ENCODE data around the gene RUVBL1.

Gene RUVBL1

DNA sequence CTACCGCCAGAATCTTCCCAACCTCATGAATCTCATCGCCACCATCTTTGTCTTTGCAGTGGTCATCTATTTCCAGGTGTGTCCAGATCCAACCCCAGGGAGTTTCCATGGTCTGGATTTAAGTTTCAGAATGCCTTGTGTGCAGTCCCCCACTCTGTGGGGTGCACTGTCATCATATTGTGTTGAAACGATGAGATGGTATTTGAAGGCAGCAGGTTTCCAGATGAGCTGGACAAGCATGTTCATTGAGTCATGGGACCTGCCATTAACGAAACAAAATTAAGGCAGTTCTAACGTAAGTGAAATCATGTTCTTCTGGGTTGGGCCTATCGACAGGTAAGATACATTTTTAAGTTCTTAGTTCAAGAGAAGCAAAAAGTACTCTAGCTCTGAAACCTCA, 58.6 kb downstream of the RUVBL1 start:
- no peak for DNase-seq

DNA sequence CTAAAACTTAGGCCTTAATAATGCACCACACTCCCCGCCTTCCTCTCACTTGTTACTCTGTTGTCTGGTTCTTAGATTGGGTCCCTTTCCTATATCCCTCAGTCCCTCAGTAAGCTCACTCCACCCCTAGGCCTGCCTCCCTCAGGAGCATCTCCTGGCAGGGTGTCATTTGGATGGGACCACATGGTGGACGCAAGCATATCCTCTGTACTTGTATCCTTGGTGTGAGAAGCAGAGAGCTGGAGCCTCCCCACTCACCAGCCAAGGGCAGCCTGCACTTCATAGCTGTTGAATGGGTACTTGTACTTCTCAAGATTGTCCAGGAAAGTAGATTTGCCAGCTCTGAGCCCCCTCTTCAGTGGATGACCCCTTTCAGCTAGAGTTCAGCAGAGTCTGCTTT, 59.7 kb downstream of the RUVBL1 start:
- DNase-seq: no peak

DNA sequence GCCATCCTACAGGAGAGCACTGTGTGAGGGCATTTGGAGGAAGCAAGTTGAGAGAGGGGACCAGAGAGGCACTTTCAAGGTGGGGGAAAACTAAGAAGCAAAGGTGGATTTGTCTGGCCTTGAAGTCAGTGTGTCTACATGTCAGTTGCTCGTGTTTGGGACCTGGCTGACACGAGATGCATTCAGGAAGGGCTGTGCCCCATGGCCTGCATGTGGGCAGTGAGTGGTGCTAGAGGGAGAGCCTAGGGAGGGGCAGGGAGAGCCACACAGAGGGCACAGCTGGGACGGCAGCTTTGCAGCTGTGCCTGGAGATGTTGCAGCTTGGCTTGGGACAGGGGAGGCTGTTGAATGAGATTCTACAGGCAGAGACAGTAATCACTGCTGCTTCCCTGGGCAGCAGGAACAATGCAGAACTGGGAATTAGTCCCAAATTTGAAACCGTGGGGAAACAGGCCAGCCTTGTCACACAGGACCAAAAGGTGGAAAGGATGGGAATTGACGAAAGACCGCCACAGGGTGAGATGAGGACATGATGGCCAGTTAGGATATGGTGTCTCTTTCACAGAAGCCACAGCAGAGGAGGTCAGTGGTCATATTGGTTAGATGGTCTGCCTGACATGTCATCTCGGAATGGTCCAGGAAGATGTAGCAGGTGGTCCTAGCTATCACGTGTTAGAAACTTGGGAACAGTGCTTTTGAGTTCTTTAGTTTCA, 61.4 kb downstream of the RUVBL1 start:
- no peak for DNase-seq

DNA sequence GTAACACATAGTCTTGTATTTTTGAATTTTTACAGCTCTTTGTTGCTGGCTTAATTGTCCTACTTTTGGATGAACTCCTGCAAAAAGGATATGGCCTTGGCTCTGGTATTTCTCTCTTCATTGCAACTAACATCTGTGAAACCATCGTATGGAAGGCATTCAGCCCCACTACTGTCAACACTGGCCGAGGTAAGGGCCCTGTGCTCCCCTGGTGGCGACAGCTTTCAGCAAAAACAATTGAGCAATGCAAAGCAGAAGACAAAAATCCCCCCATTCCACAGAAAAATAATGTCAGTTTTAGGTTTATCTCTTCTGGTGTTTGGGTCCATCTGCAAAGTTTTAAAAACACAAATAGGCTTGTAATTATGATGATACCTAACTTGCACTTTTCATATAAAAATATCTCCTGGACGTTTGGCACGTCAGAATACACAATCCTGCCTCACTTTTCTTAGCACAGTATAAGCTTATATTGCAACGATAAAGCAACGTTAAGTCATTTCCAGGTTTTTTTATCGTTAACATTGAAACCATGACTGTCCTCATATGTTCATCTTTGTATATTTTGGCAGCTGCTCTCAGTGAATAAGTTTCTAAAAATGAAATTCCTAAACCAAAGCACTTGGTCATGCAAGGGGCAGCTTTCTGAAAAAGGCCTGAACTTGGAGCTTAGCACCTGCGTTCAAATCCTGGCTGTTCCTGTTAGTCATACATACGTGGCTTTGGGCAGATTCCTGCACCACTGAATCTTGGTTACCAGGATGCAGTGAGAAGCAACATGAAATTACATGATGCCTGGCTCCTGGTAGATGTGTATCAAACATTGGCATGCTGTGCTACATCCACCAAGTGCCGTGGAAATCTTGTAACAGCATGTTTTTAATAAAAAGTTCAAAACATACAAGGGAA, 62.9 kb downstream of the RUVBL1 start:
- DNase-seq: no peak

DNA sequence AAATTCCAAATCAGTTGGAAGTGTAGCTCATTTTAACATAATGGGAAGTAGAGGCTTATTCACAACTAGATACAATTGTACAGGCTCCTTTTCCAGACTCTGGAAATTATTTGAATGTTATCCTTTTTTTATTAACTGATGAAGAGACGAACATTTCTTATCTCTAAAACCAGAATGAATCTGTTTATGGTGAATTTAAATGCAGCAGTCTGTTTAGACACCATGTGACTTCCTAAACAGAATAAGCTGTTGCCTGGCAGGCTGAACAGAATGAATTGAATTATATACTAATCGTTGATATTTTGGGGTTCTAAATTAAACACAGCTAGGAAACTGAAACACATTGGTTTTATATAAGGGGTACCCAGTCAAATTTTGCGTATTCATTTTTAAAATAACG, 67.4 kb downstream of the RUVBL1 start:
- DNase-seq: no peak

DNA sequence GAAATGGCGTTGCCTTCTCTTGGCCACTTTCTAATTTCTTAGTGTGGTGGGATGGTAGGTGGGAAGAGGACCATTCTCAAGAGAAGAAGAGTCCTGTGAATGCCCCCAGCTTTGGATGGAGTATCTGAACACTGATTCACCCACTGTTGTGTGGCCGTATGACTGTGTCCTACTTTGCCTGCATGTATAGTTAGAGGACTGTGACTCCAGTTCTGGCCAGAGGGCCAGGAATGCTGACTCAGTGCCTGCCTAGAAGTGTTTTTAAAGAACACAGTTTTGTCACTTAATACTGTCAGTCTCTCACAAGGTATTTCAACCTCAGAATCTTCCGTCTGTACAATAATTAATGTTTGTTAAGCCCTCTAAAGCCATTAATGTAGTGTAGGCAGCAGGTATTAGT, 69.2 kb downstream of the RUVBL1 start:
- DNase-seq: no peak

DNA sequence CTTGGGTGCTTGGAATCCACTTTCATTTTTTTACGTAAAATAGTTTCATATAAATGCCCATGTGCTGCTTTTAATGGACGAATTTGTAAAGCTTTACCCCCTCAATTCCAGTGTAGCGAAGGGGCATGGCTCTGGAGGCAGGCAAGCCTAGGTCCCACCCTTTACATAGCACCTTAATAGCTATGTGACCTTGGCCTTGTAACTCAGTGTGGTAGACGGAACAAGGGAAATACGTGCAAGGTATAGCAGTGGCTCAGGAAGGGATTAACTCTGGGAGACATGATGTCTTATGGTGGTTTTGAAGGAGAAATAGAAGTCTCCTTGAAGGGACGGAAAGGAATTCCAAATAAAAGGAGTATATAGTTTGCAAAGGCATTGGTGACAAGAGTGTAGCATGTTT, 70.0 kb downstream of the RUVBL1 start:
- DNase-seq: no peak

DNA sequence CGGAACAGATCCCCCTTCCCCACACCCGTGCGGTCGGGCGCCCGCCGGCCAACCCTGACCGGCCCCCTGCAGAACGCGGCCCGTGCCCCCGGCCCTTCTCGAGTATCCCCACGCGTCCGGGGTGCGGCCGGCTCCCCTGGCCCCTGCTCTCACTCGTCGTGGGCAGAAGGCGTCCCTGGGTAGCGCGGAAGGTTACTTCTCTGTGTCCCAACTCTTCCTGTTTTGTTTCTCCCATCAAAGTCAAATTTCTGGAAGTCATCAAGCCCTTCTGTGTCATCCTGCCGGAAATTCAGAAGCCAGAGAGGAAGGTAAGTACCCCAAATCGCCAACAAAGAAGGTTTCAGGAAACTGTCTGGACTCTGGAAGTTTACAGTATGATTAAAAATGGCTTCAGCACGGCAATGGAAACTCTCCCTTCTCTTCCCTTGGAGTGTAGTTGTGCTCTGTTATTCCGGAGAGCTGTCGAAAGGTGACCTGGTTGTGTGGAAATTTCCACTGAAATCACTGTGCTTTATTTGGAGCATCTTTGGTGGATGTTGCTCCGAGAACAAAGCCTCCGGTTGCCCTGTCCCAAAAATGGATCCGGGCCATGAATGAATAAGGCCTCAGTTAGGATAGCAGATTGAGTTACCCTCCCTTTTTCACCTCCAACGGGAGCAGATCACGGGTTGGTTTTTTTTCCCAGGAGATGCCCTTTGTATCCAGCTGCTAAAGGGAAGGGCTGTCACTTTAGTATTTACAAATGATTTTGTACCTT, 70.8 kb downstream of the RUVBL1 start:
- no peak for DNase-seq

DNA sequence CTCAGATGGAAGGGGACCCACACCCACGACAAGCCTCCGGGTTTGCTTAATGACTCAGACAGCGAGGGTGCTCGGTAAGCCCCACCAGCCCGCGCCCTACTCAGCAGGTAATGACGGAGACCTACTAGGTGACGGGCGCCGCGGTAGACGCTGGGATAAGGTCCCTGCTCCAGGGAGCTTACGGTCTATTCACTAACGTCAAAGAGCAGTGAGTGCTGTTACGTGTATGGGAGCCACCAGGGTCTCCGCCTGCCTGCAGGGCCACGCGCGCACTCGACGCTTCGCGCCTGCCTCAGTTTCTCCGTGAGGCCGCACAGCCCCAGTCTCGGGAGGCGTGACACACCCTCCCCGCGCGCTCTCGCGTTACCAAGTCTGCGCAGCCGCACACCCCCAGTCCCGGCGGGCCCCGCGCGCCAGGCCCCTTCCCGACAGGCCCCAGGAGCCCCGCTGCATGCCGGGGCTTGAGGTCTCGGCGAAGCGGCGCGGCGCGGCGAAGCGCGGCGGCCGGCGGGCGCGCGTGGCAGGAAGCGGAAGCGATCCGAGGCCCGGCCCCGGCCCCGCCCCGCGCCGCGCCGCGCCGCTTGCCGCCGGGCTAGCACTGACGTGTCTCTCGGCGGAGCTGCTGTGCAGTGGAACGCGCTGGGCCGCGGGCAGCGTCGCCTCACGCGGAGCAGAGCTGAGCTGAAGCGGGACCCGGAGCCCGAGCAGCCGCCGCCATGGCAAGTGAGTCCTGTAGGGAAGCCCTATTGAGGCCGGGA, 71.6 kb downstream of the RUVBL1 start, which contains the start of gene SEC61A1:
Gene SEC61A1, plus strand, starts transcription at position 601 of the 758 bp plus-strand sequence. Its CDS starts 116 bp downstream, at position 717.
- DNase-seq: peak; percentile 94

DNA sequence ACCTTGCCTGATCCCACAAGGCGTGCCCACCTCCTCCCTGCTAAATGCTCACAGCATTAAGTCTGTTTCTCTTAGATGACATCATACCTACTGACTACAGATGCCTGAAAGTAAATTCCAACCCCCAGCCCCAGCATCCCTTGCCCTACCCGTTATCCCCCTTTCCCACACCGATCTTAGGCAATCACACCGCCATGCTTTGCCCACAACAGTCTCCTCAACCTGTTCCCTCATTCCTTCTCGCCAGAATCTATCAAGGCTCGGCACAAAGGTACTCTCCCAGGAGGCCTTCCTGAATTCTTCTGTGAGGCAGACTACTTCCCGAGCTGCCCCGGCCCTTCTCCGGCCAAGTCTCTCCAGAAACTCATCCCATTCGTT, 72.2 kb downstream of the RUVBL1 start:
- no peak for DNase-seq

DNA sequence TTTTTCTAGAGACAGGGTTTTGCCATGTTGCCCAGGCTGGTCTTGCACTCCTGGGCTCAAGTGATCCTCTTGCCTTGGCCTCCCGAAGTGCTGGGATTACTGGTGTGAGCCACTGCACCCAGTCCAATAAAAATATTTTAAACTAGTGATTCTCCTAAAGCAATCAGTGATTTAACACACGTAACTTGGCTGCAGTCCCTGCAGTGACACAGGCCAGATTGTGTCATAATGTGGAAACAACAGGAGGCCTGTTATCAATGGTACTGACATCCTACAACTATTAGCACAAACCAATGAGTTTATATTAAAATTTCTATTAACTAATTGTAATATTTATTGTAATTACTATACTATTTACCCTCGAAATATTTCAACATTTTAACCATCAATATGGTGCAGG, 73.0 kb downstream of the RUVBL1 start:
- DNase-seq: no peak

DNA sequence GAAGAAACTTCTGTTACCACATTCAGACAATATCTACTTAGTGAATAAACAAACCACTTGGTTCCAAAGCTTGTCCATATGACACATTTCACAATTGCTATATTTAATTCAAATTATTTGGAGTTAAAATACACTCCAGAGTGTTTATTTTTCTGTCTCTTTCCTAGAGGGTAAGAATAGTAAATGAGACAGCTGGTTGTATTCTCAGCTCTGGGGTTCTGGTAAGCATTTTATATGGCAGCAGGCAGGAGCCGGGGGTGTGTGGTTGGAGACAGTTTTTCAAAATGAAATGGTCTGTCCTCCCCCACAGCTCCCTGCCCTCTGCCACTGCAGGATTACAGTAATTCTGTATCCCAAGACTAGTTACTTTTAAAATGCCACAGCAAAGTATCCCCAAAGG, 82.3 kb downstream of the RUVBL1 start:
- DNase-seq: no peak

DNA sequence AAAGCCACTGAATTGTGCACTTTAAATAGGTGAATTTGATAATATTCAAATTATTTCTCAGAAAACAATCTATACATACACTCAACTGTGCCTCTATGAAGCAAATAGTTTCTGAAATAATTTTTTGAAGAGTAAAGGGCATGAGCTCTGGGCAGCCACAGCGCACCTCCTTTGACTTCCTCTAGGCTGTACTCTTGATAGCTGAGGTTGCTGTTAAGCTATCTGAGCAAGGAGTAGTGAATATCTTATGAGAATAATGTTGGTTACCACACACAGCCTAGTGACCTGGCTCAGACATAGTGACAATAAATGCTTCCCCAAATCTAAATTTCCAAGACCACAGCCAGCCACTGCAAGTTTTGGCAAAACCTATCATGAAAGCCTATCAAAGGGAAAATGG, 83.0 kb downstream of the RUVBL1 start:
- DNase-seq: no peak

DNA sequence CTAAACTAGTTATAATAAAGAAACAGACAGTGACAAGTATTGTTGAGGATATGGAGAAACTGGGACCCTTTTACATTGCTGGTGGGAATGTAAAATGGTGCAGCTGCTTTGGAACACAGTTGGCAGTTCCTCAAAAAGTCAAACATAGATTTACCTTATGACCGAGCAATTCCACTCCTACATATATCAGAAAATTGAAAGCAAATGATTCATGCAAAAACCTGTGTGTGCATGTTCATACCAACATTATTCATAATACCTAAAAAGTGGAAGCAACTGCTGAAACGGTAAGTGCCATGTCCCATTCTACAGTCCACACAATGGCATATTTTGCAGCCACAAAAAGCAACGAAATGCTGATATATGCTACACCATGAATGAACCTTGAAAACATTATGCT, 83.6 kb downstream of the RUVBL1 start:
- DNase-seq: no peak

DNA sequence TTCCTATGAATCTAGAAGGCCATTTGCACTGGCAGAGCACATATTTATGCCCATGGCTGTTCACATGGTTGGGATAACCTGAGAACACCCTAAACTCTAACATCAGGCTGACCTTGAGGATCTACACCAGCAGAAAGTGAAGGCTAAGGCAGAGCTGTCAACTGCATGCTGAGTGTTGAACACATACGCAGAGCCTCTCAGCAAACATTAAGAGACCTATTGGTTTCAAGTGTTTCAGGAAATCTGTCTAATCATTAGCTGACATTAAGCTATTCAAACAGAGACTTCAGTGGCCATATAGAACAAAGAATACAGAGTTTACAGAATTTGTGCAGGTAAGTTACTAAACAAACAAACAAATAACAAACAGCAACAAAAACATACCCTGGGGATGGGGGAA, 87.5 kb downstream of the RUVBL1 start:
- no peak for DNase-seq

DNA sequence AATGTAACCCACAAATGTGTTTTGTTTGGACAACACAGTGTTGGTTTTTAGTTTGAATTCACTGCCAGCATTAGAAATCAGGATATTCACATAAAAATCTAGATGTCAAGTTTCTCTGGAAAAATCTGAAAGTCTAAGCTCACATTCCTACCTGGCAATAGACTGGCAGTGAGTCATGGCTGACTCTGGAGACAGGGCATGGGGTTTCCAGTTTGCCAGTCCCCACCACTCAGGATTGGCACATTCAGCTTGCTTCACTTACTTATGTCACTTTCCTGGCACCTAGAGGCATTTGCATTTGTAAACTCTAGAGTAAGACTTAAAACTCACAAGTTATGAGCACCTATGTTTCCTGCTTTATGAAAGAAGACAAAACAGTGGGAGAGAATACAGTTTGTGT, 90.5 kb downstream of the RUVBL1 start:
- no peak for DNase-seq

All from GOT3 (cell line).